Upper lobe of left lung (tissue), 6 donors: ENCODE measurements around the gene SAMD9L. TPM values are rescaled to one million over a fixed set of nuclear protein-coding genes. Genes with fewer than 3 reads are reported as not detected.

Experiments used
- ATAC-seq, 2 donors: fragments of 200-7000 bp; cut with Tn5 transposase; one replicate each; pipeline ENCODE4 v1.9.1; 2022; ENCODE audit warnings: mild to moderate bottlenecking in 2 of 2, moderate library complexity in 2 of 2; ENCODE audit not compliant: low FRiP score in 2 of 2
- DNase-seq, 2 donors: peaks; one replicate each; pipeline ENCODE4 v3.0.0-alpha.2; 2019 to 2020
- H3K27ac ChIP-seq, 4 donors: fragments of 200-600 bp; sonication (generic); one replicate each; pipeline ENCODE4 v1.5.1; 2016 to 2019
- H3K27me3 ChIP-seq, 4 donors: fragments of 200-600 bp; sonication (generic); one replicate each; pipeline ENCODE4 v1.5.1; 2017 to 2019
- H3K36me3 ChIP-seq, 4 donors: fragments of 200-600 bp; sonication (generic); one replicate each; pipeline ENCODE4 v1.5.1; 2016 to 2019
- H3K4me1 ChIP-seq, 4 donors: fragments of 200-600 bp; sonication (generic); one replicate each; pipeline ENCODE4 v1.5.1; 2018 to 2019
- H3K4me3 ChIP-seq, 4 donors: fragments of 200-600 bp; sonication (generic); one replicate each; pipeline ENCODE4 v1.5.1; 2017 to 2019; ENCODE audit warnings: mild to moderate bottlenecking in 2 of 4, moderate library complexity in 1 of 4
- H3K9me3 ChIP-seq, 4 donors: fragments of 200-600 bp; sonication (generic); one replicate each; pipeline ENCODE4 v1.5.1; 2018 to 2019
- EP300 ChIP-seq, 4 donors: sonication (generic); formaldehyde crosslinking; IDR thresholded peaks; one replicate each; pipeline ENCODE4 v1.5.1; 2017; ENCODE audit warnings: antibody characterized with exemption in 4 of 4, control low read depth in 2 of 4
- POLR2A ChIP-seq, 4 donors: fragments of 450-650 bp; IDR thresholded peaks; one replicate each; pipeline ENCODE4 v1.5.1; 2016 to 2017; ENCODE audit warnings: antibody characterized with exemption in 4 of 4, mild to moderate bottlenecking in 2 of 4
- POLR2AphosphoS5 ChIP-seq, 2 donors: sonication (generic); formaldehyde crosslinking; IDR thresholded peaks; one replicate each; pipeline ENCODE4 v1.5.1; 2017; ENCODE audit warnings: antibody characterized with exemption in 2 of 2
- WGBS, 2 donors: methylation state at CpG; one replicate each; pipeline ENCODE4 v1.1.5; 2017 to 2018; 5-methylcytosine and 5-hydroxymethylcytosine counted together
- total RNA-seq, 6 donors: library from RNA; depleted of rRNA in 4 of 6; stranded (reverse); fragments of >200 nt in 4 of 6; gene quantifications; one replicate each; pipeline versions ENCODE4 v1.1.0 to v1.2.1, GENCODE V29; 2016 to 2021
- TF ChIP-seq, protein P1 (sequence below), 6 experiments: fragments of 450-650 bp in 4 of 6; fragments of 200-600 bp in 2 of 6; sonication (generic) in 2 of 6; IDR thresholded peaks; one replicate each; pipeline ENCODE4 v1.5.1; 2016 to 2019; ENCODE audit warnings: antibody characterized with exemption in 6 of 6
- donor health status: DM: no; HTN: no; CAD: no; lungs with moderate emphysema.
- donor health status: DM: no; HTN: yes; CAD: no; lungs with severe emphysema.

The SAMD9L gene
- total RNA-seq: 10 to 100 TPM; 20.7 to 50.6 (median 32.5) TPM

DNA sequence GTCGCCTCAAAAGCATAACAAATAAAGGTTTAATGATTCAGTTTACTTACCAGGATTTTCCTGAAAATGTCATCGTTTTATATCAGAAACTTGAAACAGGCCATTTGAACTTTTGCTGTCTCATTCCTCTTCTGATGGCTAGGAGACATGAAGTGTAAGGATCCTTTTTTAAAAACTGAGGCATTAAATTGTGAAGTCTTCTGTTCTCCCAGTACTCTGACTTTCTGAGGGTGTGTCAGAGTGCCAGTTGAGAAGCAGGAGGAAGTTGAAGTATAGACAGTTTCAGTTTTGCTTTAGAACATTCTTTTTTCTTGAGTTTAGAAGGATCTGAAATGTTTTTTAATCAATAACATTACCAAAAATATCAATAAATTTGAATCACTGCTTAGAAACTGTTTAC, at the start of gene SAMD9L:
Gene SAMD9L, minus strand, starts transcription at position 242 of the 400 bp plus-strand sequence. CDS start 12,414 bp downstream, outside the sequence.
- TF ChIP-seq EP300 (IDR thresholded peaks at IDR 0.05) (no peak), POLR2A (IDR thresholded peaks at IDR 0.05) (peak in 1 of 4 donors; percentile 18)

DNA sequence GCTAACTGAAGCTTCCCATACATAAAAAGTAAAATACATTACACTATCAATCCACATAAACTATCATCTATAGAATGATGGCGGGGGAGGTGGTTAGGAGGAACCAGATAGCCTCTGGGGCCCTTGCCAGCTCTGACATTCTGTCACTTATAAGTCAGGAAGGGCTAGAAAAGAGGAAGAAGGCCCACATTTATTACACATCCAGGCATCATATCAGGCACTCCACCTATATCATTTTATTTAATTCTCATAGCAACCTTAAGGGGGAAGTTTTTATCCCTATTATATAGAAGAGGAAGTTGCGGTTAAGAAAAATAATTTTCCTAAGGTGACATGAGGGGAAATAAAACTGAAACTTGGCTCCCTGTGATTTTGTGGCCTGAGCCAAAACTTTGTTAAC, 48.2 kb upstream of the SAMD9L start:
- no peak overlapping the region for H3K27ac ChIP-seq
- DNase-seq: no peak
- H3K9me3 ChIP-seq: no peaks in the 10 kb centered on the region
- WGBS, 2 donors: 49 to 83% methylated on average over 2 of the region's 2 CpGs
- peak in 1 of 2 donors; percentile 49 for ATAC-seq
- H3K36me3 ChIP-seq: no peaks in the 10 kb centered on the region
- H3K4me3 ChIP-seq: no peak overlapping the region
- H3K4me1 ChIP-seq: no peaks in the 10 kb centered on the region
- no peak for TF ChIP-seq POLR2A (IDR thresholded peaks at IDR 0.05)
- TF ChIP-seq EP300 (IDR thresholded peaks at IDR 0.05): no peak
- TF ChIP-seq, protein P1, sequence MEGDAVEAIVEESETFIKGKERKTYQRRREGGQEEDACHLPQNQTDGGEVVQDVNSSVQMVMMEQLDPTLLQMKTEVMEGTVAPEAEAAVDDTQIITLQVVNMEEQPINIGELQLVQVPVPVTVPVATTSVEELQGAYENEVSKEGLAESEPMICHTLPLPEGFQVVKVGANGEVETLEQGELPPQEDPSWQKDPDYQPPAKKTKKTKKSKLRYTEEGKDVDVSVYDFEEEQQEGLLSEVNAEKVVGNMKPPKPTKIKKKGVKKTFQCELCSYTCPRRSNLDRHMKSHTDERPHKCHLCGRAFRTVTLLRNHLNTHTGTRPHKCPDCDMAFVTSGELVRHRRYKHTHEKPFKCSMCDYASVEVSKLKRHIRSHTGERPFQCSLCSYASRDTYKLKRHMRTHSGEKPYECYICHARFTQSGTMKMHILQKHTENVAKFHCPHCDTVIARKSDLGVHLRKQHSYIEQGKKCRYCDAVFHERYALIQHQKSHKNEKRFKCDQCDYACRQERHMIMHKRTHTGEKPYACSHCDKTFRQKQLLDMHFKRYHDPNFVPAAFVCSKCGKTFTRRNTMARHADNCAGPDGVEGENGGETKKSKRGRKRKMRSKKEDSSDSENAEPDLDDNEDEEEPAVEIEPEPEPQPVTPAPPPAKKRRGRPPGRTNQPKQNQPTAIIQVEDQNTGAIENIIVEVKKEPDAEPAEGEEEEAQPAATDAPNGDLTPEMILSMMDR (IDR thresholded peaks at IDR 0.05): no peak
- TF ChIP-seq POLR2AphosphoS5 (IDR thresholded peaks at IDR 0.05): no peak
- no peaks in the 10 kb centered on the region for H3K27me3 ChIP-seq

More for the DNA sequence above, at the start of gene SAMD9L:
- Histone ChIP-seq H3K4me3 (peak within 1 kb of the TSS; percentile 4 to 55 (median 42)), H3K27me3 (no peaks in the 10 kb centered on the region), H3K9me3 (no peaks in the 10 kb centered on the region), H3K36me3 (peaks cover 7 to 23% (median 10%) of the 10 kb centered on the region in 4 donors), H3K27ac (peak within 1 kb of the TSS; percentile 37 to 83 (median 74)), H3K4me1 (peaks cover 20 to 24% (median 22%) of the 10 kb centered on the region in 4 donors)
- ATAC-seq (peak in 1 of 2 donors; percentile 68), DNase-seq (no peak)
- 5 to 7% methylated on average over 2 of the region's 2 CpGs for WGBS, 2 donors

DNA sequence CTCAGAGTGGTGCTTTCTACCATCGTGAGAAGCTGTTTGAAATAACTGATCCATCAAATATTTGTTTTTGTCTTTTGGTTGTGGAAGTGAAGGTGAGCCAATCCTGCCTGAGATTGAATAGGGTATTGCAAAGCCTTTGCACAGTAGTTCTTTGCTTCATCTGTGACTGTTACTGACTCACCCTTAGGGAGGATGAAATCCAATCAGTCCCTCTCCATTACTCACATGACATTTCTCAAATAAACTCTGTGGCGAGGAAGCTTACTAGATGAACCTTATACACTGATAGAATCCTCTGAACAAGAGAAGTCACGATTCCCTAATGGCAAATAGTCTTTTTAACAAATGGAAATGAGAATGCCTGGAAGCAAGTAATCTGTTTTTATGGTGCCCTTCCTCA, 46.2 kb upstream of the SAMD9L start:
- DNase-seq: no peak
- Histone ChIP-seq H3K27me3 (no peaks in the 10 kb centered on the region), H3K27ac (no peak overlapping the region), H3K4me3 (no peak overlapping the region), H3K4me1 (no peaks in the 10 kb centered on the region), H3K9me3 (no peaks in the 10 kb centered on the region), H3K36me3 (no peaks in the 10 kb centered on the region)
- ATAC-seq: no peak
- 48 to 57% methylated on average over 3 of the region's 3 CpGs for WGBS, 2 donors
- TF ChIP-seq POLR2AphosphoS5 (IDR thresholded peaks at IDR 0.05): no peak
- no peak for TF ChIP-seq EP300 (IDR thresholded peaks at IDR 0.05)
- TF ChIP-seq, protein P1 (IDR thresholded peaks at IDR 0.05): no peak
- no peak for TF ChIP-seq POLR2A (IDR thresholded peaks at IDR 0.05)

DNA sequence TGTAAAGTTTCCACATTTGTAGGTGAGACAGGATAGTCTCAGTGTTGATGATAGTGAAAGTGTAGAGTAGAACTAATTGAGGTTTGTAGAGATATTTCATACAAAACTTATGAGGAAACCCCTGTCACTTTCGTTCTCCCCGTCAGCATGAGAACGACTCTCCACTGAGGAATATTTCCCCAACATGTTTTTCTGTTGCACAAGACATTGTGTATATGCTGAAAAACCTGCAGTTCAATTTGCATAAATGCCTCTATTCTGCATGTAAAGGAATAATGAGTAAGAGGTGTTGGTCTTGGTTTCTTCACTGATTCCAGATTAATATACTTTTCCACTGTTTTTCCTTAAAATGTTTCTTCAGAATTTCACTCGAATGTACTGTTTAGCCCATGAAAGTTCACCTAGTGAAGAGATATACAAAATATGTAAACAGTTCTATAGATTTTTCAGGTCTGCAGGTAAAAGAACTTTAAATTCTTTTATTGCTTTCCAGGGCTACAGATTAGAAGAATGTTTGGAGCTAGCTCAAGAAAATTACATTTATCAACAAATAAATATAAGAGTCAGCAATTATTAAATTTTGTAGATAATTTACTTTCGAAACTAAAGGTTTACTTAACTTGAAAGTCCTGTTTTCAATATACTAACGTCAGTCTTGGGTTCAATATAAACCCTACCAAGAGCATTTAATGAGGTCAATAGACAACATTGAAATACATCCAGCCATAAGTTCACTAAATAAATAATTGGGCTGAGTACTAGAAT, 40.9 kb upstream of the SAMD9L start:
- Histone ChIP-seq H3K4me1 (no peaks in the 10 kb centered on the region), H3K36me3 (no peaks in the 10 kb centered on the region), H3K27me3 (no peaks in the 10 kb centered on the region), H3K27ac (no peak overlapping the region), H3K9me3 (no peaks in the 10 kb centered on the region), H3K4me3 (no peak overlapping the region)
- ATAC-seq: no peak
- DNase-seq: no peak
- no peak for TF ChIP-seq POLR2AphosphoS5 (IDR thresholded peaks at IDR 0.05)
- TF ChIP-seq, protein P1 (IDR thresholded peaks at IDR 0.05): no peak
- no peak for TF ChIP-seq POLR2A (IDR thresholded peaks at IDR 0.05)
- WGBS, 2 donors: 59 to 64% methylated on average over 6 of the region's 6 CpGs

DNA sequence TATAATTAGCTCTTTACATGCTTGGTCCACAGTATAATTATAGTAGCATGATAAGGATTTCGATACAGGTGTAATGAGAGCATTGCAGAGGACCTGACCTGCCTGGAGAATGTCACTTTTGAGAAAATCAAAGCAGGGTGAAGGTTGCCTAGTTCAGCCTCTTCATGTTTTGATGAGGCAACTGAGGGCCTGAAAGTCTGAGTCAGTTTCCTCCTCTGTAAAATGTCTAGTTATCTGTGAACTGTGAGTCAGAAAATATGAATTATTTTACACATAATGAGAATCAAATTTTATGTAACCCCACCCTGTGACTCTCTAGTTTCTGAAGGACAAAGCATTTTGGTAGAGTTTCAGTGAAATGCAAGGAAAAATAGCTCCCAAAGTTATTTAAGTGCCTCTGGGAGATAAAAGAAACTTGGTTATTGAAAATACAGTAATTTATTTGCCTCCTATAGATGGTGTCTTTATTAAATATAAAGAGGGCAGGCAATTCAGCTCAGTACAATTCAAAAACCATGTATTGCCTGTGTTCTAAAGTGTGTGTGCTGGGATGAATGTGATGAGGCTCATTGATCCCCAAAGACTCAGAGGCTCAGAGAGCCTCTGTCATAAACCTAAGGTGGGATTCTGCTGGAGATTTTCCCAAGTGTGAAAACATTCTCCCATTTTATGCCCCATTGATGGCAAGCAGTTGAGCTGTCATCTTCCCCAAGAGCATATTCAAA, 37.3 kb upstream of the SAMD9L start:
- Histone ChIP-seq H3K4me3 (no peak overlapping the region), H3K36me3 (no peaks in the 10 kb centered on the region), H3K27me3 (no peaks in the 10 kb centered on the region), H3K9me3 (no peaks in the 10 kb centered on the region), H3K4me1 (no peaks in the 10 kb centered on the region), H3K27ac (no peak overlapping the region)
- ATAC-seq: no peak
- no peak for DNase-seq
- 44 to 50% methylated on average over 1 of the region's 1 CpG for WGBS, 2 donors
- TF ChIP-seq EP300 (IDR thresholded peaks at IDR 0.05) (no peak), POLR2AphosphoS5 (IDR thresholded peaks at IDR 0.05) (no peak), POLR2A (IDR thresholded peaks at IDR 0.05) (no peak)
- TF ChIP-seq, protein P1 (IDR thresholded peaks at IDR 0.05): no peak
